ENCODE results near the gene ADGRD1. TPM values are rescaled to one million over a fixed set of nuclear protein-coding genes. Genes with fewer than 3 reads are reported as not detected.

Gene ADGRD1
- total and polyA plus RNA-seq, 2 of the 8 experiments (the other 6 are each of a cell fraction or from before 2014, with no cell fraction given): 0.36 to 0.48 TPM

GRCh38 chr12:131011165-131012079 lies 57.7 kb downstream of the ADGRD1 start:
- no peak overlapping the region for H2BK12ac ChIP-seq (ENCODE audit: low read depth, low read length)
- no peak overlapping the region for H2BK120ac ChIP-seq (replicated peaks; ENCODE audit: low read depth, low read length)
- H3K18ac ChIP-seq (ENCODE audit: extremely low read depth, low read length): no peak overlapping the region
- POLR2A ChIA-PET (ENCODE audit: partially characterized antibody): no interaction called here
- no peak overlapping the region for H2BK20ac ChIP-seq (ENCODE audit: low read length)
- no peaks in the 10 kb centered on the region for H3K4me1 ChIP-seq (replicated peaks in 1 of 4; ENCODE audit: control insufficient read depth in 3 of 4, insufficient read depth in 4 of 4, low read length in 3 of 4)
- H3K36me3 ChIP-seq (ENCODE audit: control insufficient read depth in 2 of 4, insufficient read depth in 4 of 4, low read length in 3 of 4): no peaks in the 10 kb centered on the region
- H3K14ac ChIP-seq (ENCODE audit: insufficient read length): no peak overlapping the region
- no peak overlapping the region; the same call in none of the 2 replicates for H4K8ac ChIP-seq (ENCODE audit: extremely low read depth, insufficient read depth, low read length)
- no peak overlapping the region for H3K4ac ChIP-seq (replicated peaks; ENCODE audit: insufficient read length, low read depth, low read length)
- no peak overlapping the region for H3K4me2 ChIP-seq (ENCODE audit: insufficient read depth in 1 of 2, low read depth in 2 of 2, low read length in 2 of 2)
- FAIRE-seq: no peak
- no peak overlapping the region for H4K5ac ChIP-seq (ENCODE audit: insufficient read length, low read depth, low read length)
- no peak overlapping the region for H3K56ac ChIP-seq (replicated peaks; ENCODE audit: insufficient read length, low read depth, low read length)
- H2AFZ ChIP-seq (ENCODE audit: low read length): no peak overlapping the region
- H3K23me2 ChIP-seq (ENCODE audit: low read depth, low read length): no peaks in the 10 kb centered on the region; the same call in 1 of the 2 replicates
- H3K27me3 ChIP-seq (replicated peaks in 1 of 4; ENCODE audit: control insufficient read depth in 3 of 4, extremely low read depth in 1 of 4, insufficient read depth in 3 of 4, low read length in 3 of 4): peaks cover 0 to 2% (median 0%) of the 10 kb centered on the region in 4 experiments; a peak in 1 of 7 replicates
- H4K20me1 ChIP-seq (replicated peaks in 1 of 2; ENCODE audit: control insufficient read depth in 1 of 2, insufficient read depth in 2 of 2, low read length in 2 of 2): no peaks in the 10 kb centered on the region
- no peak overlapping the region for H3K27ac ChIP-seq (ENCODE audit: low read depth, low read length)
- H4K91ac ChIP-seq (replicated peaks; ENCODE audit: insufficient read length, low read length): no peak overlapping the region
- no peak overlapping the region for H3K23ac ChIP-seq (ENCODE audit: insufficient read length)
- no peak overlapping the region for H2AK5ac ChIP-seq (ENCODE audit: low read depth, low read length)
- no peak for TF ChIP-seq ASH2L (IDR thresholded peaks at IDR 0.05; ENCODE audit: low read length)
- TF ChIP-seq NANOG (IDR thresholded peaks at IDR 0.05; ENCODE audit: insufficient read depth, low read depth, low read length, poor library complexity, severe bottlenecking): no peak
- no peak for TF ChIP-seq BRCA1 (IDR thresholded peaks at IDR 0.05; ENCODE audit: low read depth, low read length)
- no peak for TF ChIP-seq SP4 (IDR thresholded peaks at IDR 0.05; ENCODE audit: low read length)
- TF ChIP-seq GTF2F1 (IDR thresholded peaks at IDR 0.05; ENCODE audit: borderline replicate concordance, low read depth, low read length): no peak
- no peak for TF ChIP-seq TBP (IDR thresholded peaks at IDR 0.05; ENCODE audit: low read depth, low read length)
- no peak for TF ChIP-seq TAF7 (optimal IDR thresholded peaks at IDR 0.05; ENCODE audit: borderline replicate concordance, low read depth, low read length)
- no peak for TF ChIP-seq CBX8 (IDR thresholded peaks at IDR 0.05; ENCODE audit: borderline replicate concordance, low read depth, low read length)
- TF ChIP-seq SIX5 (IDR thresholded peaks at IDR 0.05; ENCODE audit: low read depth, low read length): no peak
- no peak for TF ChIP-seq YY1 (IDR thresholded peaks at IDR 0.05; ENCODE audit: low read depth, low read length)
- TF ChIP-seq POU5F1 (IDR thresholded peaks at IDR 0.05; ENCODE audit: low read depth, low read length): no peak
- no peak for TF ChIP-seq KDM5A (IDR thresholded peaks at IDR 0.05; ENCODE audit: low read length)
- no peak for TF ChIP-seq RNF2 (IDR thresholded peaks at IDR 0.05; ENCODE audit: borderline replicate concordance, low read depth, low read length, missing control alignments, poor library complexity, severe bottlenecking)
- 92% methylated on average over 34 of the region's 40 CpGs; no CpG with 5 or more reads in 1 of the 2 experiments for WGBS, 2 experiments (ENCODE audit: extremely low coverage in 1 of 2, insufficient coverage in 1 of 2, insufficient read length in 1 of 2, insufficient replicate concordance in 2 of 2, low coverage in 1 of 2, low lambda C conversion rate in 2 of 2, missing lambda C conversion rate in 1 of 2)
- H2BK15ac ChIP-seq (ENCODE audit: low read length): no peak overlapping the region
- no peaks in the 10 kb centered on the region for H3K79me1 ChIP-seq (ENCODE audit: low read depth, low read length)
- DNase-seq (ENCODE audit: low read depth in 1 of 2, low spot score in 2 of 2): no peak
- H3K9ac ChIP-seq (replicated peaks in 1 of 4; ENCODE audit: extremely low read depth in 1 of 4, low read depth in 3 of 4, low read length in 3 of 4): no peak overlapping the region
- no peak overlapping the region for H2BK5ac ChIP-seq (ENCODE audit: low read depth, low read length)
- H3K9me3 ChIP-seq (ENCODE audit: insufficient read depth in 2 of 2, low read depth in 1 of 2, low read length in 1 of 2): no peaks in the 10 kb centered on the region
- CTCF ChIA-PET (ENCODE audit: partially characterized antibody): interaction anchor here (0.8 to 1.0 kb wide), 2 partner anchors 9 to 20 kb away, joined by 3 to 4 read pairs; no protein-coding TSS in a partner anchor
- H3K4me3 ChIP-seq (ENCODE audit: extremely low read depth in 1 of 4, insufficient read depth in 2 of 4, low read depth in 3 of 4, low read length in 4 of 4): no peak overlapping the region
- H3K79me2 ChIP-seq (ENCODE audit: control insufficient read depth in 1 of 2, insufficient read depth in 2 of 2, low read length in 2 of 2): no peaks in the 10 kb centered on the region

Measured in H1 (cell line).